OCI-LY7 (cell line): ENCODE measurements around the gene FAM120B. TPM values are rescaled to one million over a fixed set of nuclear protein-coding genes. Genes with fewer than 3 reads are reported as not detected.

Experiments used
- BruUV-seq: library from RNA; stranded (reverse); fragments of 400-500 nt; replicated peaks from 2 replicates; lab custom pipeline; 2021; lab: Mats Ljungman, UMichigan
- CTCF ChIA-PET: fragments of 300-600 bp; sonication (Branson Sonifier 250); formaldehyde crosslinking; loops from one replicate; lab custom pipeline; 2022; ENCODE audit warnings: antibody characterized with exemption; ENCODE audit not compliant: unreplicated experiment; lab: Charles Lee
- POLR2A ChIA-PET: fragments of 300-600 bp; sonication (Branson Sonifier 250); formaldehyde crosslinking; loops from one replicate; lab custom pipeline; 2022; ENCODE audit warnings: antibody characterized with exemption; lab: Charles Lee
- DNase-seq: peaks from one replicate; pipeline ENCODE4 v3.0.0-alpha.2; 2015; ENCODE audit warnings: low spot score
- H2AFZ ChIP-seq: fragments of 200-600 bp; sonication (generic), shearing (Covaris generic); 2 replicates; pipeline ENCODE4 v1.6.1; 2014; ENCODE audit warnings: mild to moderate bottlenecking, antibody characterized with exemption, low read length, moderate library complexity
- H3K27ac ChIP-seq: fragments of 200-600 bp; sonication (generic); 2 replicates; pipeline ENCODE4 v1.5.1; 2014; ENCODE audit warnings: mixed run types, low read depth, mild to moderate bottlenecking, moderate library complexity, low read length, inconsistent platforms; ENCODE audit not compliant: poor library complexity, severe bottlenecking
- H3K36me3 ChIP-seq: fragments of 200-600 bp; sonication (generic); 2 replicates; pipeline ENCODE4 v1.6.1; 2014; ENCODE audit warnings: mild to moderate bottlenecking, antibody characterized with exemption, low read length, moderate library complexity, mixed read lengths; ENCODE audit not compliant: insufficient read depth
- H3K4me1 ChIP-seq: fragments of 200-600 bp; sonication (generic); 2 replicates; pipeline ENCODE4 v1.5.1; 2014; ENCODE audit warnings: mild to moderate bottlenecking, low read length; ENCODE audit not compliant: insufficient read depth, poor library complexity, severe bottlenecking
- H3K4me2 ChIP-seq: fragments of 200-600 bp; sonication (generic); 2 replicates; pipeline ENCODE4 v1.6.1; 2014; ENCODE audit warnings: mild to moderate bottlenecking, low read length
- H3K4me3 ChIP-seq: fragments of 200-600 bp; sonication (generic); 2 replicates; pipeline ENCODE4 v1.5.1; 2014; ENCODE audit warnings: mild to moderate bottlenecking, low read depth, low read length; ENCODE audit not compliant: poor library complexity, severe bottlenecking
- H3K79me2 ChIP-seq: fragments of 200-600 bp; sonication (generic); 2 replicates; pipeline ENCODE4 v1.6.1; 2016; ENCODE audit warnings: low read depth, mild to moderate bottlenecking, low read length, moderate library complexity, mixed read lengths; ENCODE audit not compliant: insufficient read depth
- H3K9me2 ChIP-seq: fragments of 200-600 bp; sonication (generic); 2 replicates; pipeline ENCODE4 v1.6.1; 2016; ENCODE audit warnings: mild to moderate bottlenecking, low read length, mixed read lengths; ENCODE audit not compliant: insufficient read depth
- H3K9me3 ChIP-seq: fragments of 200-600 bp; sonication (generic); 2 replicates; pipeline ENCODE4 v1.6.1; 2014; ENCODE audit warnings: mild to moderate bottlenecking, mixed run types, low read length, mixed read lengths
- H4K20me1 ChIP-seq: fragments of 200-600 bp; sonication (generic); 2 replicates; pipeline ENCODE4 v1.6.1; 2014; ENCODE audit warnings: mild to moderate bottlenecking, antibody characterized with exemption, low read length, moderate library complexity, mixed read lengths; ENCODE audit not compliant: insufficient read depth
- EZH2phosphoT487 ChIP-seq: fragments of 200-600 bp; sonication (generic); IDR thresholded peaks from 2 replicates; pipeline ENCODE4 v1.6.1; 2018; ENCODE audit warnings: low read depth, borderline replicate concordance, mild to moderate bottlenecking, mixed run types, antibody characterized with exemption, low read length, moderate library complexity, mixed read lengths
- intact Hi-C: fragments of 100-400 bp; cut with micrococcal nuclease; formaldehyde crosslinking; loops from one replicate; pipeline ENCODE4 v1.10.0; 2022; ENCODE audit not compliant: unreplicated experiment
- total RNA-seq, 2 experiments: library from RNA; depleted of rRNA in 1 of 2; stranded (reverse); fragments of >200 nt in 1 of 2; shearing (Covaris generic) in 1 of 2; gene quantifications; 2 replicates each; pipeline ENCODE4 v1.2.3, GENCODE V29; 2014 to 2022
- TF ChIP-seq, protein P1 (sequence below): fragments of 200-600 bp; sonication (generic); conservative IDR thresholded peaks from 2 replicates; pipeline ENCODE4 v1.5.1; 2014; ENCODE audit warnings: mild to moderate bottlenecking, antibody characterized with exemption, low read length, moderate library complexity, mixed read lengths

FAM120B gene
- total RNA-seq, 2 experiments from 2014 or later: 12.8 to 32.9 TPM

DNA sequence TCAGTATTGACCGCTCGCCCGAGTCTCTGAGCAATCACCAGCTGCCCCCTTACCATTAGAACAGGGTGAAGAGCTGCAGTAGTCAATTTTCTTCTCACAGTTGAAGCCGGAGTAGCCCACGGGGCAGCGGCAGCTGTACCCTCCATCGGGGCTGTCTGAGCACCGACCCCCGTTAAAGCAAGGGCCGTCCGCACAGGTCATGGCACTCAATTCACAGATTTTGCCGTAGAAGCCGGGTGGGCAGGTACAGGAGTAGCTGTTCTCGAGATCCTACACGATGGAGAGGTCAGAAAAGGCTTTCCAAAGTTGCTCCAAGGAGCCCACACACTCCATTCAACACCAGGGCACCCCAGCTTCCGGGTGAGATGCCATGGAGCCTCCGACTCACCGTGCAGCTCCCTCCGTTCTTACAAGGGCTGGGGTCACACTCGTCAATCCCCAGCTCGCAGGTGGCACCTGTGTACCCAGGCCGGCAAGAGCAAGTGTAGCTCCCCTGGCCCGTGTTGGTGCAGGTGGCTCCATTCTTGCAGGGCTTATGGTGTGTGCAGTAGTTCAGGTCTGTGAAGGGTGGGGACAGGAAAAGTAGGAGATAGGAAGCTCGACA, 21.6 kb upstream of the FAM120B start:
- intact Hi-C loops: no loop called here
- POLR2A ChIA-PET: no interaction called here
- no peak overlapping the region for H3K4me3 ChIP-seq

DNA sequence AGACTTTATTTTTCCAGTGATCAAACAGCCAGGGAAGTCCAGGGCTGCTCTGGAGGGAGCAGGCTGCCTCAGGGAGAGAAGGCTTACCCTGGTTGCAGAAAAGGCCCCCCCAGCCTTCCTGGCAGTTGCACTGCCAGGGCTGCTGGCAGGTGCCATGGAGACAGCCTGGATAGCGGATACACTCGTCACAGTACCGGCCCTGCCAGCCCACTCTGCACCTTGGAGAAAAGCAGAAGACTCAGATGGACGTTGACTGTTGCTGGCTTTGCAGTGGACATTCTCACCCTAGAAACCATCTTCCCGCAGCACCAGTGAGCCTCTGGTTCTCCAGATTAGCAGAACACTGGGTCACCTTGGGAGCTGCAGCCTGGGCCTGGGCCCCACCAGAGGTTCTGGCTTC, 21.1 kb upstream of the FAM120B start:
- no peaks in the 10 kb centered on the region for H4K20me1 ChIP-seq
- TF ChIP-seq, protein P1, sequence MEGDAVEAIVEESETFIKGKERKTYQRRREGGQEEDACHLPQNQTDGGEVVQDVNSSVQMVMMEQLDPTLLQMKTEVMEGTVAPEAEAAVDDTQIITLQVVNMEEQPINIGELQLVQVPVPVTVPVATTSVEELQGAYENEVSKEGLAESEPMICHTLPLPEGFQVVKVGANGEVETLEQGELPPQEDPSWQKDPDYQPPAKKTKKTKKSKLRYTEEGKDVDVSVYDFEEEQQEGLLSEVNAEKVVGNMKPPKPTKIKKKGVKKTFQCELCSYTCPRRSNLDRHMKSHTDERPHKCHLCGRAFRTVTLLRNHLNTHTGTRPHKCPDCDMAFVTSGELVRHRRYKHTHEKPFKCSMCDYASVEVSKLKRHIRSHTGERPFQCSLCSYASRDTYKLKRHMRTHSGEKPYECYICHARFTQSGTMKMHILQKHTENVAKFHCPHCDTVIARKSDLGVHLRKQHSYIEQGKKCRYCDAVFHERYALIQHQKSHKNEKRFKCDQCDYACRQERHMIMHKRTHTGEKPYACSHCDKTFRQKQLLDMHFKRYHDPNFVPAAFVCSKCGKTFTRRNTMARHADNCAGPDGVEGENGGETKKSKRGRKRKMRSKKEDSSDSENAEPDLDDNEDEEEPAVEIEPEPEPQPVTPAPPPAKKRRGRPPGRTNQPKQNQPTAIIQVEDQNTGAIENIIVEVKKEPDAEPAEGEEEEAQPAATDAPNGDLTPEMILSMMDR: no peak
- TF ChIP-seq EZH2phosphoT487: no peak
- no peaks in the 10 kb centered on the region for H3K9me2 ChIP-seq
- H3K4me2 ChIP-seq: no peak overlapping the region
- BruUV-seq: no TSS peak
- no peak overlapping the region for H3K4me3 ChIP-seq
- no peaks in the 10 kb centered on the region for H3K36me3 ChIP-seq
- POLR2A ChIA-PET: no interaction called here
- no peak overlapping the region for H3K27ac ChIP-seq
- intact Hi-C loops: no loop called here
- no peak overlapping the region for H2AFZ ChIP-seq
- H3K9me3 ChIP-seq: no peaks in the 10 kb centered on the region
- no peaks in the 10 kb centered on the region for H3K79me2 ChIP-seq
- CTCF ChIA-PET: no interaction called here
- no peak for DNase-seq
- H3K4me1 ChIP-seq: no peaks in the 10 kb centered on the region

More for the DNA sequence above, 21.6 kb upstream of the FAM120B start:
- Histone ChIP-seq H2AFZ (no peak overlapping the region), H3K9me3 (no peaks in the 10 kb centered on the region), H3K36me3 (no peaks in the 10 kb centered on the region), H3K27ac (no peak overlapping the region), H4K20me1 (no peaks in the 10 kb centered on the region), H3K4me1 (no peaks in the 10 kb centered on the region), H3K79me2 (no peaks in the 10 kb centered on the region), H3K4me2 (no peak overlapping the region), H3K9me2 (no peaks in the 10 kb centered on the region)
- BruUV-seq: no TSS peak
- TF ChIP-seq, protein P1: no peak
- no peak for TF ChIP-seq EZH2phosphoT487
- DNase-seq: no peak
- CTCF ChIA-PET: no interaction called here

DNA sequence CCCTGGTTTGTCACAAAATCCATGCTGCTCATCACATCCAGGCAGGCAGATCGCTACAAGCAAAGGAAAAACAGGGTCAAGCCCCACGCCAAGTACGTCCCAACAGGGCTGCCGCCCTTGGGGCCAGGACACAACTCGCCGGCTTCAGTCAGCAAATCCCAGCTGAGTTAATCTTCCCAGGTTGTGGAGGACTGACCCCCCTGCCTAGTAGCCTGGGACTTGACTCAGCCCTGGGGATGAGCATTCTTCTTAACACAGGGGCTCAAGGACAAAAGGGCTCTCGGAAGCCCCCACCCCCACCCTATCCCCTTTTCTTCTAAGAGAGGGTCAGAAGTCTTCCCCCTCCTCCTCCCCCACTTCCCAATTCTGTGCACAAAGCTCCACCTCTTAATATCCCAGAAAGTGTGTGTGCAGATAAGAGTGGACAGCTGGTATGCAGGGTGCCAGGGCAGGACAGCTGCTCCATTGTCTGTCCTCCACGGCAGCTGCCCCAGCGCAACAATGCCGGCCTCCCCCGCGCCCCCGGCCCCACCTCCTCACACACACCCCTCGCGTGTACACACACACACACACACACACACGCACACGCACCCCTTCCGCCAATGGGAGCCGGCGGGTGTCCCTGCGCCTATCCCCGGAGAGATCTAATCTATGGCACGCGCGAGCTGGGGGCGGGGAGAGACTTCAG, 20.2 kb upstream of the FAM120B start:
- BruUV-seq: no TSS peak
- Histone ChIP-seq H3K27ac (no peak overlapping the region), H3K9me2 (no peaks in the 10 kb centered on the region), H4K20me1 (no peaks in the 10 kb centered on the region), H2AFZ (no peak overlapping the region), H3K79me2 (no peaks in the 10 kb centered on the region), H3K4me2 (no peak overlapping the region), H3K36me3 (no peaks in the 10 kb centered on the region), H3K4me1 (no peaks in the 10 kb centered on the region), H3K4me3 (no peak overlapping the region), H3K9me3 (no peaks in the 10 kb centered on the region)
- intact Hi-C loops: no loop called here
- POLR2A ChIA-PET: interaction anchor here (0.6 kb wide), 1 partner anchor 340 kb away, joined by 6 read pairs; no protein-coding TSS in a partner anchor
- no peak for DNase-seq
- TF ChIP-seq, protein P1: no peak
- CTCF ChIA-PET: no interaction called here
